GM18873 (cell line): ENCODE results near the gene CAPZB.

ENCODE experiments used
- ATAC-seq: cut with Tn5 transposase; IDR thresholded peaks from one replicate; pipeline ENCODE4 v1.9.1; 2021; ENCODE audit warnings: mild to moderate bottlenecking, moderate library complexity, moderate number of reproducible peaks; ENCODE audit not compliant: unreplicated experiment, low FRiP score

CAPZB gene

GRCh38 chr1:19372136-19372514, 113.2 kb downstream of the CAPZB start:
- no peak for ATAC-seq

- no peak for ATAC-seq
Measured at GRCh38 chr1:19371226-19372135, 113.9 kb downstream of the CAPZB start.

DNA sequence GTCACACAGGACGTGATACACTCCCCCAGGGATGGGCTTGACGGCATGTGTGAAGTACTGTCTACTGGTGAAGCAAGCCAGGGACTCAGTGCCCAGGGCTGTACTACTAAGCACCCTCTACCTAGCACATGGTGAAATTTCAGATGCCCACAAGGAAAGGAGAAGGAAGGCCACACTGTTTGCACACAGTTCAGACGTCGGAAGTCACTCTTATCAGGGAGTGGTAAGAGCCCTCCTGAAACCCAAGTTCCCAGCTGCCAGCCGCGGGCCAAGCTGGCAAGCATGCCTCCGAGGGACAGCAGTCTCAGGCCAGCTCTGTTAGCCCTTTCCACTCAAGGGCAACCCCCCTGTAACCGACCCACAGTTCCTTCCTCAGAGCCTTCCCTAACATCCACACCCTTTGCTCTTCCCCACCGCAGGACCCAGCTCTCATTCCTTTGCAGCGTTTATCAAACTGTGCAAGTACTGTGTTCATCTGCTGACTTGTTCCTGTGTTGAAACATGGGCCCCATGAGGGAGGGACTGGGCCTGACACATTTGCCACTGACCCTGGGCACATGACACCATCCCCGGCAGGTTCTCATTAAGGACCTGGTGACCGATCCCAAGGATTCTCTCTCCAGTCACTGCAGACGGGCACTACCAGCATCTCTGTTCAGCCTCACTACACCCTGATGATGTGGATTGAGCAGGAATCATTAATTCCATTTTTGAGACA, 114.7 kb downstream of the CAPZB start:
- no peak for ATAC-seq

- ATAC-seq, result no peak
Measured at GRCh38 chr1:19369396-19370090, 115.8 kb downstream of the CAPZB start.

DNA sequence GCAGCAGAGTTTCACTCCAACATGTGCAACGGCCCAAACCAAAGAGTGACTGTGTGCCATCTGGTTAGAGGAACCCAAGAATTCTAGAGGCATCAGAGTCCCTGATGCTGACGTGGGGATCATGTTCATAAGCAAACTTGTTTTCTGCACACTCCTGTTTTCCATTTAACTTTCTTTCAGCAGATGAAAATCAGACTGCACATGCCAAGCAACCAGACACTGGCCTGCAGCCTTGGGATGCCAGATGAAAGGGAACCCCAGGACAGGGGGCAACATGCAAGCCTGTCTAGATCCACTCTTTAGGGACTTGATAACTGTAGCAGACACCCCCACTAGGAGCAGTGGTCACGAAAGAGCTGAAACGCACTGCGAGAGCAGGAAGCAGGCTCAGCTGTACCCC, 116.4 kb downstream of the CAPZB start:
- no peak for ATAC-seq

DNA sequence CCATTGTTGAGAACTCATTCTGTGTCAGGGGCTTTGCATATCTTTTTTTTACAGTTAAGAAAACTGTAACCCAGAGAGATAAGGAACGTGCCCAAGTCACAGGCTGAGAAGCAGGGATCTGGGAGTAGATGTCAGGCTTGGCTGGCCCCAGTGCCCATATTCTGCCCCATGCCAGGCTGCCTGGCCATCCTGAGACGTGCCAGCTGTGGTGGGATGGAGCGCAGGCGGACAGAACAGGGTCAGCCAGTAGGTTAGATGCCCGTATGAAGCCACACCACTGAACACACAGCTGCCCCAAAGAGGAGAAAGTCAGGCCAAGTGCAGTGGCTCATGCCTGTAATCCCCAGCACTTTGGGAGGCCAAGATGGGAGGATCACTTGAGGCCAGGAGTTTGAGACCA, 117.3 kb downstream of the CAPZB start:
- ATAC-seq, result no peak

DNA sequence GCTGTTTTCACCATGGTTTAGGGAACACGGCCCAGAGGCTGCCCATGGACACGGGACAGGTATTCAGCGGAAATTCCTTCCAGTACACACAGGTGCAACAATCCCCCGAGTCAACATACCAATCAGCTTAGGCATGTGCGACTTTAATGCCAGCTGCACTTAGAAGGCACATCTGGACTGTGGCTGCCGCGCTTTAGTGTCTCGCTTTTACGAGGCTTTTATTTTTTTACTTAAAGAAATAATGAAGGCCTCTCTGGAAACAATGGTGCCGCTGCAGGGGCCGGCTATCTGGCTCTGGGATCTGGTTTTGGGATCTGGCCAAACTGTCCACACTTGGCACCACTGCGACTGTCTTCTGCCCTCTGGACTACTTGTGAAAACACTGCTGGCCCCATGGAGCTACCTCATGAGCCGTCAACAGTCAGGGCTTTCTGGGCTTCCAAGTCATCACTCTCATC, 117.7 kb downstream of the CAPZB start:
- no peak for ATAC-seq

DNA sequence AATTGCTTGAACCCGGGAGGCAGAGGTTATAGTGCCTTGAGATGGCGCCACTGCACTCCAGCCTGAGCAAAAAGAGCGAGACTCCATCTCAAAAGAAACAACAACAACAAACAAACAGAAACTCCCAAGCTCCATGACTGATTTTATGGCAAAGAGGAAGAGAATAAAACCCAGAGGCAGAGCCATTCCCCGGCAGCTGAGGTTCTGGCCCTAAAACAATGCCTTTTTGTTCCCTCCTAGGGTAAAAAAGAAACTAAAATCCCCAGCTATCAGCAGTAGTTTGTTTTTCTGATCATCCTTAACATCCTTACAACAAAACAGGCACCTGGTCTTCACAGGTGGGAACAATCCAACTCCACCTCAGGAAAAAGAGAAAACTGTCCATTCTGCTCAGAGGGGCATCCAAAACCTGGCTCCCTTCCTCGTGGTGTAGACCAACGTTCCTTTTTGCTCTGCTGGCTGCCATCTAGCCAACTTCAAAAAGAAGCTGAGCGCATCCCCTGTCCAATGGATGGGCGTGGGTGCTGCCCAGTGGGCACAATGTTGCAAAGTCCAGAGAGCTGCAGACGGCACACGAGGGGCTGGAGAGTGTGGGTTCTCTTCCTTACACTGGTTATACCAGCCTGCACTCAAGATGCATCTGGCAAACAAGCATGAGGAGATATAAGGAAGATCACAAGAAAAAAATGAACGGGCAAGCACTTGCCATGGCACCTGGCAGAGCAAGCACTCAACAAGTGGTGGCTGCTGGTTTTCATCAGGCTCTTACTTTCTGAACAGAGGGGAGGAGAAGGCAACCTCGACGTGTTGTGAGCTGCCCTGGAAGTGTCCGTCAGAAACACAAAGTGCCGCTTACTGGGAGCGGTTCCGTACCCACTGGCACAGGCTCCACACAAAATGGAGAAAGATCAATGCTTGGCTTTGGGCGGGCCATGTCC, 118.5 kb downstream of the CAPZB start:
- no peak for ATAC-seq

DNA sequence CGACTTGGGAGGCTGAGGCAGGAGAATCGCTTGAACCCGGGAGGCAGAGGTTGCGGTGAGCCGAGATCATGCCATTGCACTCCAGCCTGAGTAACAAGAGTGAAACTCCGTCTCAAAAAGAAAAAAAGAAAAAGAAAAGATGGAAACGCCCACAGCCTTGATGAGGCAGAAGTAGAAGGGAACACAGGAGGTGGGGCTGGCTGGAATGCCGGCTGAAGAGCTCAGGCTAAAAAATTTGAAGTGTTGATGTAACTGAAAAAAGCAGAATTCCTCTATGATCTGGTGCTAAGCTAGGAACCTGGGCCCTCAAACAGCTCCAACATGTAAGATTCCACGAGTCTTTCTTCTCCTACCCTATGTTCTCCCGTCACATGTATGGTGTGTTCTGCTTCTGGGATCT, 119.6 kb downstream of the CAPZB start:
- no peak for ATAC-seq

DNA sequence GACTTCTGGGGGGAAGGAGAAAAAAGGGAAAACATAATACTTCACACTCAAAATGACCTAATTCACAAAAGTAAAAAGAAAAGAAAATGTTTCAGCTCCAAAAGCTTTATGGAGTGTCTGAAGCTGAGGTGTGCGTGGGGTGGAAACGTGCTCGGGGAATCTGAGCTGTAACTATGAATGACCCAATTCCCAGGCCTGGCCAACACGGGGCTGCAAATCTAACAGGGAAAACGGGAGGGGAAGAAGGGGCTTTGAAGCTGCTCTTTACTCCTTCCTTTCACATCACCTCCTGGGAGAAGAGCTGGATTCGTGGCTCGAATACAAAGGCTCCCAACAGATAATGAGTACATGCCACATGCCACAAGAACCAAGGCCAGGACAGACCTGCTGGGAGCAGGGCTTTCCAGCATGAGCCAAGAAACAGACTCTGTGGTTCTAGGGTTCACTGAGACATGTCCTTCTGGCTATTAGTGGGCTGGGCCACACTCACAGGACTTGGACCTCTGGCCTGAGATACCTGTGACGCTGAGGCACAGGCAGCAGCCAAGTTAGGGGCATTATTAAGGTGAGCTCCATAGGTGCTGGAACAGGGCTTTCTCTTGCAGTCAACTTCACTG, 121.7 kb downstream of the CAPZB start:
- ATAC-seq, result no peak

GRCh38 chr1:19361611-19362147, 123.7 kb downstream of the CAPZB start:
- ATAC-seq, result no peak

DNA sequence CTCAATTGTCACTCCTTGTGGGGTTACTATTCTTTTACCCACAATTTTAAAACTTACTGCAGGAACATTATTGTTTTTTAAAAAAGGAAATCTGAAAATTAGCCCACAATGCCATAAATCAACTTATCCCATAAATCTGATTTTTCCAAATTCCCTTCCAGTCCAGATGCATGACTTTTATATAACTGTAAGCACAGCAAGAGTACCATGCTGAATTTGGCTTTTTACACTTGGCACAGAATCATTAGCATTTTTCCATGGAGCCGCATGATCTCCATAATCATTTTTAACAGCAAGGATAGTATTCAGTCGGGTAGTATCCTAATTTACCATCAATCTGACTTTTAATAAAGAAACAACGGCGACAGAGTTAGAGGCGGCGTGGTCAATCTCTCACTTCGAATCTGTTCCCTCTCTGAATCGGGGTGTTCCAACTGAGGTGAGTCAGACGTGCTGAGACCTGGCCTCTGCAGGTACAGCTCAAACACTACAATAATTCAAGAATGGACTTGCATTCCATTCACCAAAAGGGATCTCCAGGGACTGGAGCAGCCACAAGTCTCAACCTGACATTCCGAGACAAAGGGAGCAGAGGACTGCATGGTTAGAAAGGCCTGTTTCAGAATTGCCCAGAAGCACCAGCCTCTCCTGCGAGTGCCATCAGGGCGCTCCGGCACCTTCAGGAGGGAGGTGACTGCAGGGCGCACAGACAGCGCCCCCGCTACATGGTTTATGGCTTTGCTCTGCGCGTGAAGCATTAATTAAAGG, 124.3 kb downstream of the CAPZB start:
- no peak for ATAC-seq

GRCh38 chr1:19360432-19360831, 124.9 kb downstream of the CAPZB start:
- no peak for ATAC-seq

GRCh38 chr1:19360016-19360415, 125.3 kb downstream of the CAPZB start:
- no peak for ATAC-seq

DNA sequence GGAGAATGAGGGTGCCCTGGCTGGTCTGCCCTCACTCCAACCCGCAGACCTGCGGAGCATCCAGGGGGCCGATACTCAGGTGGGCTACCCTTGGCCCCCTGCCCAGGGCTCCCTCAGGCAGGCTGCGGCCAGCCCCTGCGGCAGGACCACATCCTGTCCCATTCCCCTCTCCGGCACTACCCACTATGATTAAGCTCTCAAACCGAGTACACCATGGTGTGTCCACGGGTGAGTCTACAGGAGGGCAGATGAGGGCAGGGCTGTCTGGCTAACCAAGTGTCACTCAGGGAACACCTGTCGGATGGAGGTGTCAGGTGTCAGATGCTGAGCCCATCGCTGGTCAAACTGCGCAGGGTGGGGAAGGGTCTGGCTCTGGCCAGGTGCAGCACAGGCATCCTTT, 126.0 kb downstream of the CAPZB start:
- no peak for ATAC-seq

DNA sequence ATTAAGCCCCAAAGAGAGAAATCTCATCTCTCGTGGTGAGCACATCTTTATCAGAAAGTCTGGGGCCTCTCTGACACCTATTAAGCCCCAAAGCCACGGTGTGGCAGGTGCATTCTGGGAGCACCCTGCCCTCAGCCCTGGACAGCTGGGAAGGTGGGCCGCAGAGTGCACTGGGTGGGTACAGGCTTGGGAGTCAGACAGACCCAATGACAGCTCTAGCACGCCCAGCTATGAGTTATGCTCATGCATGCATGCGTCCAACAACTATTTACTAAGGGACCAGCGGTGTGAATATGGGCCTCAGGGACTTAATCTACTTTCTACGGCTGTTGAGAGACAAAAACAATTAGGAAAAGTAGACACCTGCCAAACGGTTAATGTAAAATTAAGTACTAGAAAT, 126.6 kb downstream of the CAPZB start:
- no peak for ATAC-seq

GRCh38 chr1:19357299-19357986, 127.9 kb downstream of the CAPZB start:
- no peak for ATAC-seq

DNA sequence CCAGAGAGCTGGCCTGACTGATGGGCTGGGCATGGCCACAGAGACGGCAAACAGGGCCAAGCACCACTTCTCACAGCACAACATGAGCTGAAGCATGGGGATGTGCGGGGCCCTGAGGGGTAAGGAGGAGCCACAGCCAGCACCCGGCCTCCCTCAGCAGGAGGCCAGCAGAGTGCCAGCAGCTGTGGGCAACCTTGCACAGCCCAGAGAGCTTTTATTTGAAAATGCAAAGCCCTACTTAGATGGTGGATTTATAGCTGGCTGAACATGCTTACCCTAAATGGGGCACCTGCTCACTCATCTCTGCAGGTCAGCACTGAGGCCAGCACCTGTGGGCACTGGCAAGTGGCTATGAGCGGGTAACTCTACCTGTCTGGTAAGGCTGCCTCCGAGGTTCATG, 129.1 kb downstream of the CAPZB start:
- no peak for ATAC-seq
